MM.1S (cell line): Measurements from ENCODE around the gene SUPT7L.

Source experiments
- DNase-seq: peaks from one replicate; pipeline ENCODE4 v3.0.0-alpha.2; 2015
- H2AFZ ChIP-seq: fragments of 300-600 bp; sonication (generic); 2 replicates; pipeline ENCODE4 v1.6.0; 2016; ENCODE audit warnings: antibody characterized with exemption, low read length
- H3F3A ChIP-seq: fragments of 300-600 bp; sonication (generic); 2 replicates; pipeline ENCODE4 v1.6.1; 2016; ENCODE audit warnings: mild to moderate bottlenecking, antibody characterized with exemption, low read length, moderate library complexity, mixed read lengths; ENCODE audit not compliant: insufficient read depth
- H3K27ac ChIP-seq: fragments of 300-600 bp; sonication (generic); 2 replicates; pipeline ENCODE4 v1.5.1; 2016; ENCODE audit warnings: mild to moderate bottlenecking, low read length
- H3K27me3 ChIP-seq: fragments of 300-600 bp; sonication (generic); replicated peaks from 2 replicates; pipeline ENCODE4 v1.6.0; 2016; ENCODE audit warnings: low read length; ENCODE audit not compliant: insufficient read depth
- H3K36me3 ChIP-seq: fragments of 300-600 bp; sonication (generic); replicated peaks from 2 replicates; pipeline ENCODE4 v1.6.1; 2016; ENCODE audit warnings: mild to moderate bottlenecking, low read length, mixed read lengths; ENCODE audit not compliant: insufficient read depth
- H3K4me1 ChIP-seq: fragments of 300-600 bp; sonication (generic); 2 replicates; pipeline ENCODE4 v1.6.1; 2016; ENCODE audit warnings: low read length, mixed read lengths
- H3K4me2 ChIP-seq: fragments of 300-600 bp; sonication (generic); 2 replicates; pipeline ENCODE4 v1.6.0; 2016; ENCODE audit warnings: low read depth, low read length
- H3K4me3 ChIP-seq: fragments of 300-600 bp; sonication (generic); 2 replicates; pipeline ENCODE4 v1.5.1; 2016; ENCODE audit warnings: low read length, mixed read lengths
- H3K79me2 ChIP-seq: fragments of 300-600 bp; sonication (generic); 2 replicates; pipeline ENCODE4 v1.6.1; 2016; ENCODE audit warnings: mixed run types, low read length, mixed read lengths
- H3K9ac ChIP-seq: fragments of 300-600 bp; sonication (generic); 2 replicates; pipeline ENCODE4 v1.6.1; 2016; ENCODE audit warnings: low read length, mixed read lengths
- H3K9me2 ChIP-seq: fragments of 300-600 bp; sonication (generic); replicated peaks from 2 replicates; pipeline ENCODE4 v1.6.1; 2016; ENCODE audit warnings: mild to moderate bottlenecking, low read length, mixed read lengths; ENCODE audit not compliant: insufficient read depth
- H3K9me3 ChIP-seq: fragments of 300-600 bp; sonication (generic); replicated peaks from 2 replicates; pipeline ENCODE4 v1.6.1; 2016; ENCODE audit warnings: mild to moderate bottlenecking, low read length, mixed read lengths; ENCODE audit not compliant: insufficient read depth
- H4K20me1 ChIP-seq: fragments of 300-600 bp; sonication (generic); 2 replicates; pipeline ENCODE4 v1.6.1; 2016; ENCODE audit warnings: mild to moderate bottlenecking, low read length, moderate library complexity, mixed read lengths; ENCODE audit not compliant: insufficient read depth
- EZH2 ChIP-seq: fragments of 300-600 bp; sonication (generic); optimal IDR thresholded peaks from 2 replicates; pipeline ENCODE3; 2017; ENCODE audit warnings: low read depth, mild to moderate bottlenecking, antibody characterized with exemption, low read length, mixed read lengths
- EZH2phosphoT487 ChIP-seq: fragments of 300-600 bp; sonication (generic); IDR thresholded peaks from 2 replicates; pipeline ENCODE4 v1.6.1; 2018; ENCODE audit warnings: antibody characterized with exemption, low read length
- TF ChIP-seq, protein P1 (sequence below): fragments of 300-600 bp; sonication (generic); IDR thresholded peaks from 2 replicates; pipeline ENCODE4 v1.5.1; 2016; ENCODE audit warnings: antibody characterized with exemption, low read length, mixed read lengths

Gene SUPT7L

DNA sequence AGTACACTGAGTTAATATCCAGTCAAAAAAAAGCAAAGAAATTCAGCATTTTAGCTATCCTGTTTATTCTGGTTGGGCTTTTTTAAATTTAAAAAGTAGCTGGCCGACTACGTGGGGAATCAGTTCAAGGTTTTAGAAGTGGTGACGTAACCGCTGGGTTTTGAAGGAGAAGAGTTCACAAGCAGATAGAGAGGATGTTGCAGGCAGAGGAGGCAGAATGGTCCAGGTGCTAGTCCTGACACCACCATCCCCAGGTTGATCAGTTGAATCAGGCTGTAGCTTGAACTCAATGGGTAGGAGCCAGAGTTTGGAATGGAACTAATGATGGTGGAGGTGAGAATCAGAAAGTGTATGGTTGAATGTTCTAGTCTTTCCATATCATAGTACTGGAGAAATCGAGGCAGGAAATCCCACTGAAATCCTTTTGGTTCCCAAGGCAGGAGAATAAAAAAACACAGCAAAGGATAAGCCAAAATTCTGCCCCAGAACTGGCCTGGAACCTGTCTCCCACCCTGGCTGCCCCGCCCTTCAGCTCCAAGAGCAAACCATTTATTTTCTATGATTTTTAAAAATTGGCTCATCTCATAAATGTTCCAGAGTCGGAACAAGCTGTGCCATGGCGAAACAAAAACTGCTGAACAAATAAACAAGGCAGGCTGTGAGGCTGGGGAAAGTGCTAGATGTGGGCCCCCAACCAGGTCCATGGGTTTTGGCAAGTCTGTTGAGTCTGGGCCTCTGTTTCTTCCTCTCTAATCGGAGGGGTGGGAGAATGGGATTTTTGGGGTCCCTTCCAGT is 44.2 kb upstream of the SUPT7L start:
- H3K27ac ChIP-seq = no peak overlapping the region
- H3F3A ChIP-seq = no peaks in the 10 kb centered on the region
- no peaks in the 10 kb centered on the region for H3K27me3 ChIP-seq
- H3K4me1 ChIP-seq = no peaks in the 10 kb centered on the region
- no peak overlapping the region for H2AFZ ChIP-seq
- H3K36me3 ChIP-seq = no peaks in the 10 kb centered on the region
- H3K79me2 ChIP-seq = no peaks in the 10 kb centered on the region
- no peaks in the 10 kb centered on the region for H4K20me1 ChIP-seq
- H3K4me3 ChIP-seq = no peak overlapping the region
- DNase-seq = no peak
- H3K9ac ChIP-seq = no peak overlapping the region
- no peak overlapping the region for H3K4me2 ChIP-seq
- H3K9me2 ChIP-seq = no peaks in the 10 kb centered on the region
- H3K9me3 ChIP-seq = no peaks in the 10 kb centered on the region
- no peak for TF ChIP-seq EZH2phosphoT487
- TF ChIP-seq, protein P1, sequence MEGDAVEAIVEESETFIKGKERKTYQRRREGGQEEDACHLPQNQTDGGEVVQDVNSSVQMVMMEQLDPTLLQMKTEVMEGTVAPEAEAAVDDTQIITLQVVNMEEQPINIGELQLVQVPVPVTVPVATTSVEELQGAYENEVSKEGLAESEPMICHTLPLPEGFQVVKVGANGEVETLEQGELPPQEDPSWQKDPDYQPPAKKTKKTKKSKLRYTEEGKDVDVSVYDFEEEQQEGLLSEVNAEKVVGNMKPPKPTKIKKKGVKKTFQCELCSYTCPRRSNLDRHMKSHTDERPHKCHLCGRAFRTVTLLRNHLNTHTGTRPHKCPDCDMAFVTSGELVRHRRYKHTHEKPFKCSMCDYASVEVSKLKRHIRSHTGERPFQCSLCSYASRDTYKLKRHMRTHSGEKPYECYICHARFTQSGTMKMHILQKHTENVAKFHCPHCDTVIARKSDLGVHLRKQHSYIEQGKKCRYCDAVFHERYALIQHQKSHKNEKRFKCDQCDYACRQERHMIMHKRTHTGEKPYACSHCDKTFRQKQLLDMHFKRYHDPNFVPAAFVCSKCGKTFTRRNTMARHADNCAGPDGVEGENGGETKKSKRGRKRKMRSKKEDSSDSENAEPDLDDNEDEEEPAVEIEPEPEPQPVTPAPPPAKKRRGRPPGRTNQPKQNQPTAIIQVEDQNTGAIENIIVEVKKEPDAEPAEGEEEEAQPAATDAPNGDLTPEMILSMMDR = no peak
- no peak for TF ChIP-seq EZH2

DNA sequence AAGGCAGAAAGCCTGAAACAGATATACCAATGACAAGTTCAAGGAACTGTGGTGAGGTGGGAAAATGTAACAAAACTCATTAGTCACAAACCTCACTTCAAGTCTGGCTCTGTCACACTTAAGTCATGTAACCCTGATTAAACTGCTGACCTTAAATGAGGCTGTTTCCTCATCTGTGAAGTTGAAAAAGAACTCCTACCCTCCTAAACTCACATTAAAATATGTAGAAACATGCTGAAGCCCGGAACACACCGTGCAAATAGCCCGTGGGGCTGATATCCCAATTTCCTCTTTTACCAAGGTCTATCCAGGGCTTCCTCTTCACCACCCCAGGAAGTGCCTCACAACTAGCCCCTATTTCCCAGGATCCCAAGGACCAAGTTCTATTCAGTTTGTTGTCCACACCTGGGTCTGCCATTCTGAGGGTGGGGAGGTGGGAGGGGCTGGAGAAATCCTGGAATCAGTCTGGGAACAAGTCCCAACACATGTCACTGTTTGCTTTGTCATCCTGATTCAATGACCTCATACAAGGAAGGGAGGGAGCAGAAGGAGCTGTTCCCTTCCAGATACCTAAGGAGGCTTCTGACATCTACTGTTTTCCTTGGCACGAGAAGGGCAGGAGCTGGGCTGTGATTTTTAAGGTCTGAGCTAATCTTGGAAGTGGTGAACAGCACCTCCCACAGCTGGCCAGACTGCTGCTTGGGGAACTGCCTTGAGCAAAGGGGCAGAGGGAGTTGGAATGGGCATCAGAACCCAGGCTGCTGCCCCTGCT is 42.6 kb upstream of the SUPT7L start:
- H3K9me3 ChIP-seq = no peaks in the 10 kb centered on the region
- H3K4me2 ChIP-seq = no peak overlapping the region
- no peaks in the 10 kb centered on the region for H3K27me3 ChIP-seq
- H4K20me1 ChIP-seq = no peaks in the 10 kb centered on the region
- H3K4me3 ChIP-seq = no peak overlapping the region
- H3K27ac ChIP-seq = no peak overlapping the region
- no peaks in the 10 kb centered on the region for H3K79me2 ChIP-seq
- no peaks in the 10 kb centered on the region for H3K9me2 ChIP-seq
- no peaks in the 10 kb centered on the region for H3K4me1 ChIP-seq
- H3K36me3 ChIP-seq = no peaks in the 10 kb centered on the region
- H3K9ac ChIP-seq = no peak overlapping the region
- no peak for TF ChIP-seq EZH2phosphoT487
- no peak for TF ChIP-seq EZH2
- TF ChIP-seq, protein P1 = no peak
- no peak overlapping the region for H2AFZ ChIP-seq
- no peak for DNase-seq
- no peaks in the 10 kb centered on the region for H3F3A ChIP-seq

DNA sequence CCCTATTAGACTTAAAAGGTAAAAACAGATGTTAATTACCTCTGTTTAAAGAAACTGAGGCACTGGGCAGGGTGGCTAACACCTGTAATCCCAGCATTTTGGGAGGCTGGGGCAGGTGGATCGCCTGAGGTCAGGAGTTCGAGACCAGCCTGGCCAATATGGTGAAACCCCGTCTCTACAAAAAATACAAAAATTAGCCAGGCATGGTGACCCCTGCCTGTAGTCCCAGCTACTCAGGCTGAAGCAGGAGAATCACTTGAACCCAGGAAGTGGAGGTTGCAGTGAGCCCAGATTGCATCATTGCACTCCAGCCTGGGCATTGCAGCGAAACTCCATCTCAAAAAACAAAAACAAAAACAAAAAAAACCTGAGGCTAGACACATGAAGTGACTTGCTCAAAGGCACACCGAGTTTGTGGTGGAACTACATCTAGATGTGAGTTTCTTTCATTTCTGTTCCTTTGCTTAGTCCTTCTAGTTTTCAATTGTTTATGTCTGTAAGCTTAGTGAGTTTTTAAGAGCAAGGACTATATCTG is 41.0 kb upstream of the SUPT7L start:
- H3F3A ChIP-seq = no peaks in the 10 kb centered on the region
- no peak overlapping the region for H3K9ac ChIP-seq
- DNase-seq = no peak
- TF ChIP-seq EZH2phosphoT487 (no peak), EZH2 (no peak)
- TF ChIP-seq, protein P1 = no peak
- H3K4me3 ChIP-seq = no peak overlapping the region
- H3K9me3 ChIP-seq = no peaks in the 10 kb centered on the region
- no peak overlapping the region for H2AFZ ChIP-seq
- no peaks in the 10 kb centered on the region for H3K36me3 ChIP-seq
- H3K79me2 ChIP-seq = no peaks in the 10 kb centered on the region
- H3K4me2 ChIP-seq = no peak overlapping the region
- H3K4me1 ChIP-seq = no peaks in the 10 kb centered on the region
- H4K20me1 ChIP-seq = no peaks in the 10 kb centered on the region
- H3K9me2 ChIP-seq = no peaks in the 10 kb centered on the region
- no peaks in the 10 kb centered on the region for H3K27me3 ChIP-seq
- no peak overlapping the region for H3K27ac ChIP-seq
